Glomerular visceral epithelial cell (primary cell): ENCODE measurements around the gene GLI3.

ENCODE experiments used
- DNase-seq: peaks from one replicate; pipeline ENCODE4 v3.0.0-alpha.2; 2016; ENCODE audit errors: extremely low spot score

GLI3 gene

GRCh38 chr7:42143711-42144600 lies 93.1 kb downstream of the GLI3 start:
- no peak for DNase-seq

DNA sequence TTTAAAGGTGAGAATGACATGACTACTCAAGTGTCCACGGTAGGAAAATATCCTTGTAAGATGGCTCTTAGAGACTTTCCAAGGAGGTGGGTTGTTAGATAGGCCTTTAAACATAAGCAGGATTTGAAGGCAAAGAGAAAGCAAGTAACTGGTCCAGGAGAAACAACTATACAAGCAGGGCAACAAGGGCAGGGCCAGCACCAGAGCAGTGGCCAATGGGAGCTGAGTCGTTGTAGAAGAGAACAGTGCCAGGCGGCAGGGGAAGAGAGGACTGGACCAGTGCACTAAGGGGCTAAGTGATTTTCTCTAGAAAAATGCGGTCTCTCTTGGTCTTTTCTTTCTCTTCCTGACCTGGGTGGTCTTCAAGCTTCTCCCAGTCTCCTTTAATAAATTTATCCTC lies 94.9 kb downstream of the GLI3 start:
- no peak for DNase-seq

DNA sequence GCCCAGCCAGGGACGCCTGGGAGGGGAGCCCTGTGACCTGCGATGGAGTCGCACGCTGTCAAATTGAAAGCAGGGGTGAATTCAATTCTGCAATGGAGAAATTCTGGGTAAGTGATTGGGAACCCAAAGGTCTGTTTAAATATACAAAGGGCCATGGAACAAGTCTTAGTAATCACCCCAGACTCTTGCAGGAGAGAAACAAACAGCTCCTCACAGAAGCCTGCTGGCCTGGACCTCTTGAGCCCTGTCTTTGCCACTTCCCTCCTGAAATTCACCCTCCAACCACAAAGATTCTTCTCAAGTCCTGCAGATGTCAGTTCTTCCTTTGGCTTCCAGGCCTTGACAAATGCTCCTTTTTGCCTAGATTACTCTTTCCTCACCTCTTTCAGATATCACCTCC lies 97.3 kb downstream of the GLI3 start:
- DNase-seq = no peak

DNA sequence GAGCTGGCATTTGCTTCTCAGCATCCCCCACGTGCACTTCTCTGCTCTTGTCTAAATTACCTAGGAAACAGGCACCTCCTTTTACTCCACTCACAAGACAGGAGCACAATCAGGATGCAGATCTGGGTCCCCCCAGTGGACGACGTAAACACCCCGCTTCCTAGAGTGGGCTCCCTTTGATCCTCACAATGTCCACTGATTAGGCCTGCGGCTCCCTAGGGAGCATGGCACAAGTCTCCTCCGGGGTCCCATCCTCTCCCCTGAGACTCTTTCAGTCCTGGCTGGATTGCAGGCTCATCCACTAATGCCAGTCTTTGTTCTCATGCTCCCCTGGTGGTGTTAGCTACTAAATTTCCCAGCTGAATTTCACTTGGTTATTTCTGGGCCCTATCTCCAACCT lies 98.3 kb downstream of the GLI3 start:
- DNase-seq = no peak

GRCh38 chr7:42137941-42138340 lies 99.1 kb downstream of the GLI3 start:
- DNase-seq = no peak

GRCh38 chr7:42137431-42137830 lies 99.6 kb downstream of the GLI3 start:
- DNase-seq = no peak

DNA sequence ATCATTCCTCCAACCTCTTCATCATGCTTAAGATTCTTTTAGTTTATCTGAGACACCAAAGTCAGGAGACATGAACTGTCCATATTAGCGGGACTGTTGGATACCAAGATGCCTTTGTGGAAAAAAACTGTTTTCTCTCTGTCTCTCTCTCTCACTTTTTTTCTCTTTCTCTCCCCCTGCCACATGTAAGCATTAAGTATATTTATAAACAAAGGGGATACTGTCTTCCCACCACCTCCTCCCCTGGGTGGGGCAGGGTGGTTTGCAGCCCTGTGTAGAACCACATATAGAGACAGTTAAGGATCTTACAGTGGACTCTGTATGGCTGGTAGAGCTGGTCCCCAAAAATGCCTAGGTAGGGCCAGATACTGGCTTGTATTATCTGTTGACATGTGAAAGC lies 101.3 kb downstream of the GLI3 start:
- DNase-seq = no peak

DNA sequence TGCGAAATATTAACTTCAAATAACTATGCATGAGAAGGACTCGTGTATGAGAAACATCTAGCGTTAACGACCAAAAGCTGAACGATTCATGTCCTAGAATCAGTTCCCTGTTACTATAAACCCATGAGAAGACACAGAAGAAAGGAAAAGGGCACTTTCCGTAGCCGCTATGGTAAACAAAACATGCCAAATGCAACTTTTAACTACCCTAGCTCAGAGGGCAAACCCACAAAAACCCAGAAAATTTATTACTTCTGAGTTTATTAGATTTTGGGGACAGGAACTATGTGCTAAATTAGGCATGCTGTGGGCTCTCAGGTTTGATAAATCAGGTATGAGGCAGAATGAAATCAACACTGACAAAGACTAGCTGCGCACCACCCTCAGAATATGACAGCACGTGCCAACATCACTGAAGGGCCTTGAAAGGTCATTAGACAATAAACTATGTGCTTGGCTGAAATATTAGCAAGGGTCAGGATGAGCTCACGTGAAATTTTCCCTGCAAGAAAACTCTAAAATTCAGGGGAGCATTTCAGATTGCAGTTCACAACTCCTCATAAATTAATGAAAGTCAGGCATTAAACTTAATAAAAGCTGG lies 102.6 kb downstream of the GLI3 start:
- DNase-seq = no peak

- no peak for DNase-seq
Observed at GRCh38 chr7:42133321-42133720, 103.7 kb downstream of the GLI3 start.

- DNase-seq = no peak
Observed at GRCh38 chr7:42128703-42129102, 108.3 kb downstream of the GLI3 start.

GRCh38 chr7:42127232-42127622 lies 109.8 kb downstream of the GLI3 start:
- no peak for DNase-seq

DNA sequence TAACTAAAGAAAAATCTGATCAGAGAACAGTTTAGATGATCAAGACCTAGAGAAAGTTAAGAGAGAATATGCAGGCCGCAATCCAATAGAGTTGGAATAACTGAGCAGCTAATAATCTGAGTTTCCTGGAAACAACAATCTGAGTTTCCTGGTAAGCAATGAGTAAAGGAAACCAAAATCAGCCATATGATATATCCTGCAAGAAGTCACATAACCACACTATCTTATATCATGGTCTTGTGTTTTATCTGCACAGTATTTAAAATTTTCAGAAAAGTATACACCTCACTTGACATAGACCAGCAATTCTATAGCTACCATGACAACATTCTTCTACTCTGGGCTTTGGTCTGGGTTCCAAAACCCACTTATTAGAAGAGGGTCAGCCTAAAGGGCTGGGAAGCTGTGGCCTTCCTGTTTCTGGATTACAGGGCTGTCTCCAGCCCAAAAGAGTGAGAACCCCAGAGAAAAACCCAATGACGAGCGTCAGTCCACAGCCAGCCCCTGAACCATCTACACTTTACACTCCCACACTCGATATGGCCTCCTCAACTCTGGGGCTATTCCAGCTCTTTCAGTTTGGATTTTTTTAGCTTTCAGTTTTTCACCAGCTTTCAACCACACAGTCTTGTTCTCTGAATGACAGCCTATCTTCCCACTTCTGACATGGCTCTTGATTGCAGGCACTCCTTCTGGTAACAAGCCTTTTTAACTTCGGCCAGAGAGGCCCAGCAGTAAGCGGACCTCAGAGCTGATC lies 110.4 kb downstream of the GLI3 start:
- no peak for DNase-seq

- no peak for DNase-seq
Observed at GRCh38 chr7:42125321-42125720, 111.7 kb downstream of the GLI3 start.

DNA sequence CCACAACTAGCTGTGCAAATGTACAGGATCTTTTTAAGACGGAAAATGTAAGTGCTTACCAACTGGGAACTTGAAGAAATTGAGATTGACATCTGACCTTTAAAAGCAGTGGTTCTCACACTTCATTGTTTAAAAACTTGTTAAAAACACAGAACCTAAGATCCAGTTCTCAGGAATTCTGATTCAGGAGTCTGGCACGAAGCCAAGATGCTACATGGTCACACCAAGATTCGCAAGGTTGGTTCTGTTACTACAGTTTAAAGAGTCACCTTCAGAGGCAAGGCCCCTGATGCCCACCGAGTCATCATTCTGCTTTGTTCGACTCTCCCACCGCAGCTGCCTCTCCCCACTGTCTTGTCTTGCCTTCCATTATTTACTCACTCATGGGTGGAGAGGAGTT lies 113.3 kb downstream of the GLI3 start:
- peak; percentile 13 for DNase-seq

DNA sequence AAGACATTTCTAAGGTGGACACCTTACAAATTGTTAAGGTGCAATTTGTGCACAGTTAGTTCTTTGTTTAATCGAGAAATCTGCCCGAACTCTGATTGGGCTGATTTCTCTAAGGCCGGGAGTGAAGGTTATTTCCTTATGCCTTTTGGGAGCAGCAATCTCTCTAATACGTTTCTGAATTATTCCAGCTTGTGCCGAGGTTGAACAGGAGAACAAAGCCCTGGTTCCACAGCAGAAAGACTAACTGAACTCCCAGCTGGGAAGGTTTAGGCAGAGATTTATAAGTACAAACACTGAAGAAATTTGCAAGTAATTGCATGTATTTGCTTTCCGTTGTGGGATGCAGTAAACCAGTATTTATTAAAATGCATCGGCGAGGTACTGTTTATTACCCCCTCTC lies 116.8 kb downstream of the GLI3 start:
- no peak for DNase-seq

DNA sequence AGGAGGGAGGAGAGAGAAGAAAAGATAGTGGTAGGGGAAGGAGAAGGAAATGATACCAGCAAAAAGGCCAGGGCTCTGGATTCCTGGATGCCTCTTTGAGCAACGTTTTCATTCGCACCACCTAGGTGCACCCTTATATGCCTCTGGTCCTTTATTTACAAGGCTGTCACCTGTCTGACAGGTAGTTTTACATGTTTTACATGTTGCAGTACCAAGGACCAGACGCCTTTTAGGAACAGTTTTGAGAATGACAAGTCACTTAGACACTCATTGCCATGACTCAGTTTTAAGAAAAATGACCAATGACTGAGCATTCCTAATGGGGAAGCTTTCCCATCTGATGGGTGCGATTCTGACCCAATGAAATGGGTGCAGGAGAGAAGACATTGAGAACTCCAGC lies 119.8 kb downstream of the GLI3 start:
- no peak for DNase-seq

GRCh38 chr7:42115795-42116194 lies 121.2 kb downstream of the GLI3 start:
- DNase-seq = no peak

- DNase-seq = no peak
Observed at GRCh38 chr7:42110333-42110732, 126.7 kb downstream of the GLI3 start.

- DNase-seq = no peak
Observed at GRCh38 chr7:42108803-42109528, 128.0 kb downstream of the GLI3 start.

GRCh38 chr7:42107484-42108240 lies 129.3 kb downstream of the GLI3 start:
- DNase-seq = no peak

DNA sequence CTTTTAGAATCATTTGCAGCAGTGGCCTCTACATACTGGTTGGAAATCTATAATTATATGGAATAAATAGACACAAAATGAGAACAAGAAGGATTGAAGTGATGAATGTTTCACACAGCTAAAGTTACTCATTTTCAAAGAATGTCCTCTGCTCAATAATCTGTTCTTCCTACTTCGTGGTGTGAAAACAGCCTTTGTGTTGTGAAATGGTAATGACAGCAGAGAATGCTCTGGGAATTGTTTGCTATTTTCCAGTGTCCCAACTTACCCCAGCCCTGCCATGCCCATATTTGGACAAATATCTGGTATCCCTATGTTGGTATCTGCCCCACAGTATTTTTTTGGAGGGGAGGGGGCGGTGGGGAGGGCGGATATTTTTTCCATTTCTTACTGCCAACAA lies 130.4 kb downstream of the GLI3 start:
- no peak for DNase-seq
